GM11168 (cell line): Measurements from ENCODE around the gene DPYD.

Experiments used
- in situ Hi-C: fragments of 300-500 bp; cut with MboI; formaldehyde crosslinking; loops from one replicate; pipeline ENCODE4 v1.12.0; 2022; ENCODE audit warnings: low sequenced_read_pairs; ENCODE audit not compliant: unreplicated experiment

DPYD gene

GRCh38 chr1:97412166-97412565, 508.7 kb downstream of the DPYD start:
- in situ Hi-C loops, result no loop called here

- in situ Hi-C loops, result no loop called here
Measured at GRCh38 chr1:97396463-97396862, 524.4 kb downstream of the DPYD start.

GRCh38 chr1:97392701-97393100, 528.1 kb downstream of the DPYD start:
- in situ Hi-C loops, result no loop called here

DNA sequence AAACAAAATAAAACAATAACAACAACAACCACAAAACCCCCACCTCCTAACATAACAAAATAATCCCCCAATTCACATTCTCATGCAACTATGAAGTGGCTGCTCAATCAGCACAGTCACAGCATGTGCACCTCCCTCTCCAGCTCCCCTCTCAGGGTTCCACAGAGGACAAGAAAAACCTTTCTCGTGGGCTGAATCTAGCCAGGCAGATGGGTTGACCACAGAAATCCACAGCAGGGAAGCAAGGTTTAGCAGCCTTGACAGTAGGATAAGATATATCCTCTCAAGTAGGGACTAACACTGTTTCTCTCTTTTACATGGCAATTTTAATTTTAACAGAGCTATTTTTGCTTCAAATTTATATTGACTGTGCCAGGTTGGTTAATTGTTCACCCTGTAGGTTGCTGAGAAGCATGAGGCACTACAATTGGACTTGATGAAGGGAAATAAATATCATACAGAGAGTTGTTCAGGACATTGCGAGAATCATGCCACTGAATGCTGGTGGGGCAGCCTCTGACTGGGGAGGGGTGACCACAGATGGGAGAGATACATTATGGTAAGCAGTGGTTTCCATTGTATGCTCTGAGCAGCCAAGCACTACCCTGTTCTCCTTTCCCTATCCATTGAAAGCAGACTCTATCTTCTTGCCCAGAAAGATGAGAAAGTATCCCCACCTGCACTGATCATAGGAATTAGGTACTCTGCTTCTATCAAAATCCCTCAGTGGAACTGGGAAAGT, 535.1 kb downstream of the DPYD start:
- in situ Hi-C loops, result no loop called here

GRCh38 chr1:97384294-97384968, 536.4 kb downstream of the DPYD start:
- in situ Hi-C loops, result no loop called here

DNA sequence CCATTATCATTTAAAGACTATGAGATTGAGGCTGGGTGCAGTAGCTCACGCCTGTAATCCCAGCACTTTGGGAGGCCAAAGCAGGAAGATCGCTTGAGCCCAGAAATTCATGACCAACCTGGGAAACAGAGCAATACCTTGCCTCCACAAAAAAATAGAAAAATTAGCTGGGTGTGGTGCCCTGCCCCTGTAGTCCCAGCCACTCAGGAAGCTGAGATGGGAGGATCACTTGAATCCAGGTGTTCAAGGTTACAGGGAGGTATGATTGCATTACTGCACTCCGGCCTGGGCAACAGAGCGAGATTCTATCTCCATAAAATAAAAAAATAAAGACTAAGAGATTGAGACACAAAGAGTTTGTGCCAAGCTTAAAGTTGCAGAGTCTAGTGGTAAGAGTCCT, 537.0 kb downstream of the DPYD start:
- in situ Hi-C loops, result no loop called here

GRCh38 chr1:97382206-97382605, 538.6 kb downstream of the DPYD start:
- in situ Hi-C loops, result no loop called here

DNA sequence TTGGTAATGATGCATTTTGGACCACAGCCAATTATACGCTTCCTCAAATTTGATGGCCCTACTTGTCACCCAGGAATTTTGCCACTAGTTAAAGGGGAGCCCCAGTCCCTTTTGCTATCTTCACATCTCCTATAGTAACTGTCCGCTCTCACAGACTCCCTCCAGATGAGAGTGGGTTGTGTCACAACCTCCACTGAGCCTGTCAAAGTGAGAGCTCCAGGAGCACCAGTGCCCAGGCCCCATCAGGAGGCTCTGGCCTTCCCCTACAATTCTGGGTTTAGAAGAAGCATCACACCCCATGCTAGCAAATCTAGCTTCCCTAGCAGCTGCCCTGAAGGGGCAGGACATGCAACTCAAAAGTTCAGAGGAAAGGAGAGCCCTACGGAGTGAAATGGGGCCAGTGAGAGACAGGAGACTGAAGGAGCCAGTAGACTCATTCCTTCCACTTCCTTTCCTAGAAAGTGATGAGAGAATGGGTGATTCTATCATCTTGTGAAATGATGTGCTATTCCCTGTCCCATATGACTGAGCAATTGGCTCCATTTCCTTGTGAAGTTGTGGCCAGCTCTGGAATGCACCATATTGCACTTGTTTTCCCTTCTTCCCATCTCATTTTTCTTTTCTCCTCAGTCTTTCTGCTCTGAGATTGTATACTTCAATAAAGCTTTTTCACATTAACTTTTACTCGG, 541.3 kb downstream of the DPYD start:
- in situ Hi-C loops, result no loop called here

- in situ Hi-C loops, result no loop called here
Measured at GRCh38 chr1:97378596-97378995, 542.2 kb downstream of the DPYD start.

- in situ Hi-C loops, result no loop called here
Measured at GRCh38 chr1:97377432-97378034, 543.3 kb downstream of the DPYD start.

DNA sequence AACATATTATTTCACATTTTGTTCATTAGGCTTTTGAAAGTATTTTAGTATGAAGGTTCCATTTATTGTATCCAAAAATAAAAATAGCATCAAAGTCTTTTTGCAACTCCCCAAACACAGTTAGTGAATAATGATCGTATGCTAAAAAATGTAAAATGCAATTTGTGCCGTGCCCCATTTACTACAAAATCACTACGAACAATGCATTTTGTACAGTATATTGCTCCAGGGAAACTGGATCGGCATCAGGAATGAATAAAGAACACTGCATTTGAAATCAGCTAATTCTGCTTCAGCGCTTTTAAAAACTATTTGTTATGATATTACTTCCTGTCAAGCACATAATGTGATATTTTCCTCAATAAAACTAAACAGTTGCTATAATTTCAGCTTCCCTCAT, 547.8 kb downstream of the DPYD start:
- in situ Hi-C loops, result no loop called here

GRCh38 chr1:97372531-97372930, 548.3 kb downstream of the DPYD start:
- in situ Hi-C loops, result no loop called here

DNA sequence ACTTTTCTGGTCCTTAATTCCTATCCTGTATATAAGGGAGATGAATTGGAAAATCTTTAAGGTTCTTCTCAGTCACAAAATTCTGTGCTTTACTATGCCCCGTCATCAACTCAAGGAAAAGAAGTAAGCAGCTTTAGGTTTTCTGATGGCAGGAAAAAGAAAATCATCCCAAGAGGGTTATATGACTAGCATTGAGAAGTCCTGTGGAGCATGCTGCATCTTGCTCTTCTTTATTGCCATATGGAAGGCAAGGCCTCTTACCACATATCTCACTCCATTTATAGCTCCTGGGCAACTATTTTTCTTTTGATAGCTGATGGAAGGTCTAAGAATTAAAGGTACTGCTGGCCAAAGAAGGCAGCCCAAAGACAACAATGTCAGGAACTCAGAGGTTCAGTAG, 552.5 kb downstream of the DPYD start:
- in situ Hi-C loops, result no loop called here

- in situ Hi-C loops, result no loop called here
Measured at GRCh38 chr1:97366984-97367383, 553.9 kb downstream of the DPYD start.

DNA sequence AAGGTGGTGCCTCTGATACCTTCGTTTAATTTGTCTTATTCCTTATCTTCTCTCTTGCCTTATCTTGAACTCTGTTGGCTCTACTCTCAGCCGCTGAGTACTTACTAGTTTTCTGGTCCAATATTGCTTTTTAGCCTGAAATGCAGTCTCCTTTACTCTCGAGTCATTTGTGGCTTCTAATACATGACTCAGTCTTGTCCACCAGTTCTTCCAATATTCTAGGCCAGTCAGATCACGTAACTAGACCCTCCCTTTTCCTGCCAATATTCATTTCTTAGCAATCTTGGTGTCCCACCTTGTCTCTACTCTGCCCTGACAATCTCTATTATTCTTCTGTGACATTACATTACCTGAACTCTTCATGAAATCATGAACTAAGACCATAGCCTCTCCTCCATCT, 555.8 kb downstream of the DPYD start:
- in situ Hi-C loops, result no loop called here

- in situ Hi-C loops, result no loop called here
Measured at GRCh38 chr1:97364086-97364485, 556.7 kb downstream of the DPYD start.

DNA sequence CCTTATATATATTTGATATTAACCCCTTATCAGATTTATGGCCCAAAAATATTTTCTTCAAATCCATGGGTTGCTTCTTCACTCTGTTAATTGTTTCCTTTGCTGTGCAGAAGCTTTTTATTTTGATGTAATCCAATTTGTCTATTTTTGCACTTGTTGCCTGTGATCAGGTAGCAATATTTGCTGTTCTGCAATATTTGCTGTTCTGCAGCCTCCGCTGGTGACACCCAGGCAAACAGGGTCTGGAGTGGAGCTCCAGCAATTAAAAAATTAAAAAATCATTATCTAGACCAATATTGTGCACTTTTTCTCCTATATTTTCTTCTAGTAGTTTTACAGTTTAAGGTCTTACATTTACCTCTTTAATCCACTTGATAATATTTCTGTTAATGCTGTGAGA, 564.5 kb downstream of the DPYD start:
- in situ Hi-C loops, result no loop called here

- in situ Hi-C loops, result no loop called here
Measured at GRCh38 chr1:97352936-97353382, 567.9 kb downstream of the DPYD start.

GRCh38 chr1:97351846-97352245, 569.0 kb downstream of the DPYD start:
- in situ Hi-C loops, result no loop called here

GRCh38 chr1:97350662-97351061, 570.2 kb downstream of the DPYD start:
- in situ Hi-C loops, result no loop called here

DNA sequence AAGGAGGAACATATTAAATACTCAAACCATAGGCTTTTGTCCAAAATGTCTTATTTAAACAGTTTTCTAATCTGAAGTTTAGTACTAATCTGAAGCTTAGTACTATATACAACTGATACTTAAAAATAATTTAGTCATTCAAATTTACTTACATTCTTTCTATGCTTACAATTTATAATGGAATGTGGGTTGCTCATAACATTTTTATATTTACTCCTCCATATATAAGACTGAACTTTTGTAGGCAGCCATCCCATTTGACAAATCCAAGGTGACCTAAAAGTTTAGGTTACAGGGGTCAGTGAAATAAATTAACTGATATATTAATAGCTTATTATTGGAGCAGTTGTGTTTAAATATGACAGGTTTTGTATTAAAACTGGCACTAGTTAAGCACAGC, 570.6 kb downstream of the DPYD start:
- in situ Hi-C loops, result no loop called here
